Measurements from ENCODE around the gene SOS1.

DNA sequence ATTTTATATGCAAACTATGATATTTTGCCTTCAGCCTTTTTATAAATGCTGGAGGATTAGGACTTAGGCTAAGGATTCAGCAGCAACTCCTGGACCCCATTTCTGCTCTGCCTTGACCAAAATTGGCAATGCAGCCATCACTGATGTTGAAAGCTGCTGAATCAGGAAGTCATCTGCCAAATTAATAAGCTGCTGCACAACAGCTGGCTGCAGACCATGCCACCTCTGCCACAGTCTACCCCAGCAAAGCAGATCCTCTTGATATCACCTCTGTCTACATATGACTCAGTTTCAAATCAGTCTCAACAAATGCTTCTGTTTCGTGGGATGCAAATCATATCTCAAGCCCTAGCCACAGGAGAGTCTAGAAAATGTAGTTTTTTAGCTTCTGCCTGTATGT, 7.1 kb upstream of the SOS1 start:
- no peak for TF ChIP-seq EZH2 (IDR thresholded peaks at IDR 0.05; ENCODE audit: borderline replicate concordance, low read length)
- TF ChIP-seq, protein P1, sequence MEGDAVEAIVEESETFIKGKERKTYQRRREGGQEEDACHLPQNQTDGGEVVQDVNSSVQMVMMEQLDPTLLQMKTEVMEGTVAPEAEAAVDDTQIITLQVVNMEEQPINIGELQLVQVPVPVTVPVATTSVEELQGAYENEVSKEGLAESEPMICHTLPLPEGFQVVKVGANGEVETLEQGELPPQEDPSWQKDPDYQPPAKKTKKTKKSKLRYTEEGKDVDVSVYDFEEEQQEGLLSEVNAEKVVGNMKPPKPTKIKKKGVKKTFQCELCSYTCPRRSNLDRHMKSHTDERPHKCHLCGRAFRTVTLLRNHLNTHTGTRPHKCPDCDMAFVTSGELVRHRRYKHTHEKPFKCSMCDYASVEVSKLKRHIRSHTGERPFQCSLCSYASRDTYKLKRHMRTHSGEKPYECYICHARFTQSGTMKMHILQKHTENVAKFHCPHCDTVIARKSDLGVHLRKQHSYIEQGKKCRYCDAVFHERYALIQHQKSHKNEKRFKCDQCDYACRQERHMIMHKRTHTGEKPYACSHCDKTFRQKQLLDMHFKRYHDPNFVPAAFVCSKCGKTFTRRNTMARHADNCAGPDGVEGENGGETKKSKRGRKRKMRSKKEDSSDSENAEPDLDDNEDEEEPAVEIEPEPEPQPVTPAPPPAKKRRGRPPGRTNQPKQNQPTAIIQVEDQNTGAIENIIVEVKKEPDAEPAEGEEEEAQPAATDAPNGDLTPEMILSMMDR (conservative IDR thresholded peaks at IDR 0.05 in 1 of 2, IDR thresholded peaks at IDR 0.05 in 1 of 2; ENCODE audit: extremely low read depth in 1 of 2, insufficient read depth in 1 of 2, low read depth in 1 of 2, low read length in 2 of 2), result no peak
